HepG2 (cell line): ENCODE data around the gene SF3A2. TPM values are rescaled to one million over a fixed set of nuclear protein-coding genes. Genes with fewer than 3 reads are reported as not detected.
A peak's percentile ranks its signal among the peaks of the same experiment; 100 is the strongest.

Source experiments
- ADNP ChIP-seq: sonication (generic); formaldehyde crosslinking; IDR thresholded peaks from 2 replicates; pipeline ENCODE4 v1.4.0; 2020; ENCODE audit warnings: missing genetic modification reagents
- ARNTL ChIP-seq: sonication (generic); formaldehyde crosslinking; IDR thresholded peaks from 2 replicates; pipeline ENCODE4 v1.4.0; 2020; ENCODE audit warnings: mild to moderate bottlenecking, missing genetic modification reagents
- CBX5 ChIP-seq: sonication (generic); formaldehyde crosslinking; IDR thresholded peaks from 2 replicates; pipeline ENCODE4 v1.4.0; 2020; ENCODE audit warnings: missing genetic modification reagents, borderline replicate concordance
- CENPT ChIP-seq: sonication (generic); formaldehyde crosslinking; IDR thresholded peaks from 2 replicates; pipeline ENCODE4 v1.8.0; 2022; ENCODE audit warnings: low read depth, mild to moderate bottlenecking, moderate library complexity, missing genetic modification reagents
- LBX2 ChIP-seq: sonication (generic); formaldehyde crosslinking; IDR thresholded peaks from 2 replicates; pipeline ENCODE4 v1.5.0; 2020; ENCODE audit warnings: missing genetic modification reagents, mild to moderate bottlenecking, borderline replicate concordance
- MAFG ChIP-seq: sonication (generic); formaldehyde crosslinking; IDR thresholded peaks from 2 replicates; pipeline ENCODE4 v1.5.1; 2020; ENCODE audit warnings: mild to moderate bottlenecking, missing genetic modification reagents
- MXD4 ChIP-seq: IDR thresholded peaks from 2 replicates; pipeline ENCODE4 v1.6.1; 2016; ENCODE audit warnings: mild to moderate bottlenecking, missing biosample characterization, missing genetic modification reagents
- MXI1 ChIP-seq: IDR thresholded peaks from 3 replicates; pipeline ENCODE4 v1.6.1; 2012; ENCODE audit warnings: low read depth, low read length, inconsistent platforms, borderline replicate concordance
- MZF1 ChIP-seq: sonication (generic); formaldehyde crosslinking; IDR thresholded peaks from 2 replicates; pipeline ENCODE4 v1.8.1; 2023; ENCODE audit warnings: mild to moderate bottlenecking, missing genetic modification reagents, borderline replicate concordance
- NCOA5 ChIP-seq: sonication (generic); formaldehyde crosslinking; IDR thresholded peaks from 2 replicates; pipeline ENCODE4 v1.4.0; 2020; ENCODE audit warnings: missing genetic modification reagents
- NR2C2 ChIP-seq: sonication (generic); formaldehyde crosslinking; IDR thresholded peaks from 2 replicates; pipeline ENCODE4 v1.4.0; 2020; ENCODE audit warnings: missing genetic modification reagents, mild to moderate bottlenecking, moderate library complexity, borderline replicate concordance
- NR2F2 ChIP-seq: IDR thresholded peaks from 2 replicates; pipeline ENCODE4 v1.6.1; 2012; ENCODE audit warnings: low read depth, inconsistent platforms, borderline replicate concordance
- PAX8 ChIP-seq: sonication (generic); formaldehyde crosslinking; IDR thresholded peaks from 2 replicates; pipeline ENCODE4 v1.8.0; 2022; ENCODE audit warnings: mild to moderate bottlenecking, missing genetic modification reagents, borderline replicate concordance
- POLR2G ChIP-seq: fragments of 200-400 bp; formaldehyde crosslinking; IDR thresholded peaks from 2 replicates; pipeline ENCODE4 v1.6.1; 2018; ENCODE audit warnings: mild to moderate bottlenecking, low read depth, low read length, moderate library complexity
- PPARG ChIP-seq: conservative IDR thresholded peaks from 2 replicates; pipeline ENCODE4 v1.6.1; 2016; ENCODE audit warnings: missing biosample characterization, missing genetic modification reagents
- TAF15 ChIP-seq: fragments of 200-400 bp; formaldehyde crosslinking; IDR thresholded peaks from one replicate; pipeline ENCODE4 v1.6.1; 2018; ENCODE audit warnings: mild to moderate bottlenecking, low read depth, low read length; ENCODE audit not compliant: poor library complexity, severe bottlenecking
- TBL1XR1 ChIP-seq: fragments of 150-350 bp; IDR thresholded peaks from 2 replicates; pipeline ENCODE4 v1.6.1; 2014; ENCODE audit warnings: borderline replicate concordance, low read length; ENCODE audit not compliant: partially characterized antibody
- THAP7 ChIP-seq: sonication (generic); formaldehyde crosslinking; IDR thresholded peaks from 2 replicates; pipeline ENCODE4 v1.8.1; 2023; ENCODE audit warnings: mild to moderate bottlenecking, missing genetic modification reagents
- TOPORS ChIP-seq: sonication (generic); formaldehyde crosslinking; IDR thresholded peaks from 2 replicates; pipeline ENCODE4 v1.8.0; 2023; ENCODE audit warnings: mild to moderate bottlenecking, missing genetic modification reagents
- ZFP37 ChIP-seq: sonication (generic); formaldehyde crosslinking; IDR thresholded peaks from 2 replicates; pipeline ENCODE4 v1.4.0; 2020; ENCODE audit warnings: missing genetic modification reagents, borderline replicate concordance
- ZNF12 ChIP-seq: sonication (generic); formaldehyde crosslinking; IDR thresholded peaks from 2 replicates; pipeline ENCODE4 v1.5.0; 2020; ENCODE audit warnings: missing genetic modification reagents
- ZNF292 ChIP-seq: sonication (generic); formaldehyde crosslinking; IDR thresholded peaks from 2 replicates; pipeline ENCODE4 v1.8.1; 2022; ENCODE audit warnings: mild to moderate bottlenecking, low read depth, missing genetic modification reagents, borderline replicate concordance
- ZNF3 ChIP-seq: IDR thresholded peaks from 2 replicates; pipeline ENCODE4 v1.7.0; 2017; ENCODE audit warnings: inconsistent platforms
- ZNF337 ChIP-seq: sonication (generic); formaldehyde crosslinking; IDR thresholded peaks from 2 replicates; pipeline ENCODE4 v1.5.1; 2020; ENCODE audit warnings: missing genetic modification reagents, low read depth, mild to moderate bottlenecking, borderline replicate concordance
- ZNF781 ChIP-seq: sonication (generic); formaldehyde crosslinking; IDR thresholded peaks from 2 replicates; pipeline ENCODE4 v1.5.1; 2020; ENCODE audit warnings: borderline replicate concordance, mild to moderate bottlenecking, missing genetic modification reagents; ENCODE audit errors: not compliant biosample characterization
- ZNF790 ChIP-seq: sonication (generic); formaldehyde crosslinking; IDR thresholded peaks from 2 replicates; pipeline ENCODE4 v1.8.0; 2022; ENCODE audit warnings: missing genetic modification reagents, mild to moderate bottlenecking, borderline replicate concordance
- polyA plus RNA-seq, 8 experiments: library from polyadenylated mRNA; depleted of rRNA in 3 of 8; stranded (reverse) in 7 of 8; unstranded in 1 of 8; fragments of >200 nt; fragmentation: Illumina TruSeq in 4 of 8; extraction: Trizol in 4 of 8; gene quantifications; 2 replicates each; pipeline versions ENCODE4 v1.2.1 to v1.2.3, GENCODE V29; 2011 to 2016; ENCODE audit warnings: low read depth in 4 of 8, missing spikeins in 1 of 8, mixed read lengths in 1 of 8; ENCODE audit not compliant: insufficient read depth in 1 of 8
- total RNA-seq, 5 experiments: library from RNA; depleted of rRNA; stranded (reverse); fragments of >200 nt; fragmentation: Illumina TruSeq; extraction: Trizol; gene quantifications; 2 replicates each; pipeline ENCODE4 v1.2.3, GENCODE V29; 2016; ENCODE audit warnings: low read depth in 1 of 5
- TF ChIP-seq, protein P1 (sequence below): sonication (generic); formaldehyde crosslinking; IDR thresholded peaks from 2 replicates; pipeline ENCODE4 v1.8.1; 2023; ENCODE audit warnings: mild to moderate bottlenecking, missing genetic modification reagents, borderline replicate concordance
- TF ChIP-seq, protein P2 (sequence below): sonication (generic); formaldehyde crosslinking; conservative IDR thresholded peaks from 2 replicates; pipeline ENCODE4 v1.4.0; 2020; ENCODE audit warnings: missing genetic modification reagents

SF3A2 gene
- total and polyA plus RNA-seq, 2 of the 13 experiments (the other 11 are each of a cell fraction or from before 2014, with no cell fraction given), result 8.6 to 8.8 TPM

DNA sequence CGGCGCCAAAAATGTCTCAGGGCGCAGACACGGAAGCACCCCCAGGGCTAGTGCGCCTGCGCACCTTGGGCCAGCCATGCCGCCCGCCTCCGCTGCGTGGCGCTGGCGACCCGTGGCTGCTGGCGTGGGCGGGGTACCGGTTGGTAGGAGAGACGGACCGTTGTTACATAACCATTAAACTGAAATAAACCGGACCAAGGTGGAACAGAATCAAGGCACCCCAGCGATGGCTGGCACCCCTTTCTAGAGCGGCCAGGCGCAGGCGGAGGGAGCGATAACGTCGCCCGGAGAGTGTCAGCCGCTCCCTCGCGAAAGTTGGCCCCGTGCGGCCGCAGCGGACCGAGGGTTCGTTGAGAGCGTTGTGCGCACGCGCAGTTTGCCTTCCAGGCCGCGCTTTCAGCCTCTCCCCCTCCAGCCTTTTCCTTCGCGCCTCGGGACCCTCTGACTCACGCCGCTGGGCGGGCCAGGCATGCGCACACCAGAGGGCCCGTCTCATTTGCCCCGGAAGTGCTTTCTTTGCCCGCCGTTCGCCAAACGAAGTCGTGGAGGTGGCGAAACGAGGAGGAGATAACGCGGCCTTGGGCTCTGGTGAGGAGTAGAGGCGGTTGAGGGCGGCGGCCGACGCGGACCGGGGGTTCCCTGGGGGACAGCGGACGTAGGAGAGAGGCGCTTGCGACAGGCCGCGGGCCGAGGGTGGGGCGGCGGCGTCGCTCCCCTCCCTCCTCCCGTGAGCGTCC lies at the start of gene SF3A2, which contains the start of gene PLEKHJ1 (continued):
- peak; percentile 85; the same call in 1 of the 2 replicates for TF ChIP-seq CBX5 (CRISPR knock-in tag)
- TF ChIP-seq, protein P1, sequence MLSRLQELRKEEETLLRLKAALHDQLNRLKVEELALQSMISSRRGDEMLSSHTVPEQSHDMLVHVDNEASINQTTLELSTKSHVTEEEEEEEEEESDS, result peak; percentile 97; the same call in 1 of the 2 replicates
- peak; percentile 60; the same call in 1 of the 2 replicates for TF ChIP-seq ARNTL (CRISPR knock-in tag)
- peak; percentile 63; the same call in 1 of the 2 replicates for TF ChIP-seq ZNF3 (CRISPR knock-in tag)
- TF ChIP-seq TOPORS (CRISPR knock-in tag), result peak; percentile 97
- TF ChIP-seq ZFP37 (CRISPR knock-in tag), result peak; percentile 95
- TF ChIP-seq MXD4 (CRISPR knock-in tag), result peak; percentile 95
- TF ChIP-seq NR2F2, result no peak; the same call in 1 of the 2 replicates
- peak; percentile 91; the same call in 1 of the 2 replicates for TF ChIP-seq LBX2 (CRISPR knock-in tag)
- peak; percentile 77; the same call in 1 of the 2 replicates for TF ChIP-seq ZNF292 (CRISPR knock-in tag)
- TF ChIP-seq TAF15, result peak; percentile 12
- 0 out of 2 replicates have a peak, but pooled peaks have one; percentile 12 for TF ChIP-seq ADNP
- 0 out of 2 replicates have a peak, but pooled peaks have one; percentile 30 for TF ChIP-seq PPARG (CRISPR knock-in tag)
- peak; percentile 84 for TF ChIP-seq POLR2G
- peak; percentile 10; the same call in 1 of the 2 replicates for TF ChIP-seq ZNF12 (CRISPR knock-in tag)
- 0 out of 2 replicates have a peak, but pooled peaks have one; percentile 50 for TF ChIP-seq ZNF337
- TF ChIP-seq MAFG (CRISPR knock-in tag), result no peak
- TF ChIP-seq ZNF781, result peak; percentile 99
- TF ChIP-seq TBL1XR1, result peak; percentile 57
- TF ChIP-seq PAX8 (CRISPR knock-in tag), result peak; percentile 91; the same call in 1 of the 2 replicates
- TF ChIP-seq NCOA5 (CRISPR knock-in tag), result peak; percentile 81; the same call in 1 of the 2 replicates
- TF ChIP-seq NR2C2 (CRISPR knock-in tag), result peak; percentile 100
- peak; percentile 100 for TF ChIP-seq MXI1
- TF ChIP-seq, protein P2, sequence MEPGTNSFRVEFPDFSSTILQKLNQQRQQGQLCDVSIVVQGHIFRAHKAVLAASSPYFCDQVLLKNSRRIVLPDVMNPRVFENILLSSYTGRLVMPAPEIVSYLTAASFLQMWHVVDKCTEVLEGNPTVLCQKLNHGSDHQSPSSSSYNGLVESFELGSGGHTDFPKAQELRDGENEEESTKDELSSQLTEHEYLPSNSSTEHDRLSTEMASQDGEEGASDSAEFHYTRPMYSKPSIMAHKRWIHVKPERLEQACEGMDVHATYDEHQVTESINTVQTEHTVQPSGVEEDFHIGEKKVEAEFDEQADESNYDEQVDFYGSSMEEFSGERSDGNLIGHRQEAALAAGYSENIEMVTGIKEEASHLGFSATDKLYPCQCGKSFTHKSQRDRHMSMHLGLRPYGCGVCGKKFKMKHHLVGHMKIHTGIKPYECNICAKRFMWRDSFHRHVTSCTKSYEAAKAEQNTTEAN (CRISPR knock-in tag), result peak; percentile 92
- TF ChIP-seq THAP7 (CRISPR knock-in tag), result peak; percentile 89; the same call in 1 of the 2 replicates
- TF ChIP-seq ZNF790, result peak; percentile 99
- peak; percentile 94; the same call in 1 of the 2 replicates for TF ChIP-seq CENPT (CRISPR knock-in tag)
- peak; percentile 80; the same call in 1 of the 2 replicates for TF ChIP-seq MZF1 (CRISPR knock-in tag)
